HG03103 (cell line): ENCODE results near the gene RPH3AL.

Experiments
- ATAC-seq: cut with Tn5 transposase; IDR thresholded peaks from one replicate; pipeline ENCODE4 v1.9.1; 2021; ENCODE audit warnings: low read depth; ENCODE audit not compliant: unreplicated experiment

Gene RPH3AL

GRCh38 chr17:337866-338265, 14.7 kb downstream of the RPH3AL start:
- ATAC-seq = no peak

- ATAC-seq = no peak
Measured at GRCh38 chr17:337453-337852, 15.2 kb downstream of the RPH3AL start.

GRCh38 chr17:337022-337420, 15.6 kb downstream of the RPH3AL start:
- ATAC-seq = no peak

- no peak for ATAC-seq
Measured at GRCh38 chr17:336110-337021, 16.2 kb downstream of the RPH3AL start.

- ATAC-seq = no peak
Measured at GRCh38 chr17:335691-336090, 16.9 kb downstream of the RPH3AL start.

- no peak for ATAC-seq
Measured at GRCh38 chr17:334974-335481, 17.6 kb downstream of the RPH3AL start.

GRCh38 chr17:333626-334396, 18.8 kb downstream of the RPH3AL start:
- no peak for ATAC-seq

GRCh38 chr17:332558-333322, 19.9 kb downstream of the RPH3AL start:
- no peak for ATAC-seq

GRCh38 chr17:332023-332422, 20.6 kb downstream of the RPH3AL start:
- no peak for ATAC-seq

GRCh38 chr17:330993-331701, 21.5 kb downstream of the RPH3AL start:
- ATAC-seq = no peak

- no peak for ATAC-seq
Measured at GRCh38 chr17:329784-330420, 22.7 kb downstream of the RPH3AL start.

GRCh38 chr17:327971-328370, 24.6 kb downstream of the RPH3AL start:
- ATAC-seq = no peak

- no peak for ATAC-seq
Measured at GRCh38 chr17:327296-327695, 25.3 kb downstream of the RPH3AL start.

GRCh38 chr17:326010-326621, 26.5 kb downstream of the RPH3AL start:
- ATAC-seq = no peak

- no peak for ATAC-seq
Measured at GRCh38 chr17:325270-326009, 27.2 kb downstream of the RPH3AL start.

- ATAC-seq = no peak
Measured at GRCh38 chr17:323721-324571, 28.7 kb downstream of the RPH3AL start.

GRCh38 chr17:323181-323580, 29.4 kb downstream of the RPH3AL start:
- ATAC-seq = no peak
